Stimulated activated naive CD4-positive, alpha-beta T cell treated with Interleukin-2 at 50 U/mL for 16 hours (primary cell): ENCODE data around the gene NEDD9.

Source experiments
- DNase-seq: peaks from one replicate; lab custom pipeline; 2025; lab: John Stamatoyannopoulos, UW

The NEDD9 gene, protein sequence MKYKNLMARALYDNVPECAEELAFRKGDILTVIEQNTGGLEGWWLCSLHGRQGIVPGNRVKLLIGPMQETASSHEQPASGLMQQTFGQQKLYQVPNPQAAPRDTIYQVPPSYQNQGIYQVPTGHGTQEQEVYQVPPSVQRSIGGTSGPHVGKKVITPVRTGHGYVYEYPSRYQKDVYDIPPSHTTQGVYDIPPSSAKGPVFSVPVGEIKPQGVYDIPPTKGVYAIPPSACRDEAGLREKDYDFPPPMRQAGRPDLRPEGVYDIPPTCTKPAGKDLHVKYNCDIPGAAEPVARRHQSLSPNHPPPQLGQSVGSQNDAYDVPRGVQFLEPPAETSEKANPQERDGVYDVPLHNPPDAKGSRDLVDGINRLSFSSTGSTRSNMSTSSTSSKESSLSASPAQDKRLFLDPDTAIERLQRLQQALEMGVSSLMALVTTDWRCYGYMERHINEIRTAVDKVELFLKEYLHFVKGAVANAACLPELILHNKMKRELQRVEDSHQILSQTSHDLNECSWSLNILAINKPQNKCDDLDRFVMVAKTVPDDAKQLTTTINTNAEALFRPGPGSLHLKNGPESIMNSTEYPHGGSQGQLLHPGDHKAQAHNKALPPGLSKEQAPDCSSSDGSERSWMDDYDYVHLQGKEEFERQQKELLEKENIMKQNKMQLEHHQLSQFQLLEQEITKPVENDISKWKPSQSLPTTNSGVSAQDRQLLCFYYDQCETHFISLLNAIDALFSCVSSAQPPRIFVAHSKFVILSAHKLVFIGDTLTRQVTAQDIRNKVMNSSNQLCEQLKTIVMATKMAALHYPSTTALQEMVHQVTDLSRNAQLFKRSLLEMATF

GRCh38 chr6:11232193-11232769 is at the start of gene NEDD9:
TSS of gene NEDD9 (minus strand) at chr6:11232668. CDS start at chr6:11232515, 153 bp downstream.
- peak; percentile 96 for DNase-seq

GRCh38 chr6:11282245-11282644 is 49.8 kb upstream of the NEDD9 start:
- DNase-seq: no peak

- no peak for DNase-seq
These were observed 47.9 kb upstream of the NEDD9 start for GRCh38 chr6:11280394-11280793.

DNA sequence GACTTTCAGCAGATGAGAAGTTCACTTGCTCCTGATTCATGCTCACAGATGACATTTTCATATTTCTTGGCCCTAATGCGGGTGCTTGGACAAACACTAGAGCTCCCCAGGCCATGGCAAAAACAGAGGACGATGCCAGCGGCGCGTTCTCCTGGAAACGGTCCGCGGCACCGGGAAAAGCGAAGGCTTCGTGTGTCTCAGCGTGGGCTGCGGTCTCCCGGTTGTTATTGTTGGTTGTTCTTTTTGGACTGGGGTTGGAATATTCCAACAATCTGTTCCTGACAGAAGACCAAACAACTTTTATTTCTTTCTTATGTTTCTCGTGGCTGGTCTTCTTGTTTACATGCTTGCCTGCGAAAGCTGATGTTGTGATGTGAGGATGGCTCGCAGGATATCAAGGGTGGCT is 46.8 kb upstream of the NEDD9 start:
- DNase-seq: no peak

DNA sequence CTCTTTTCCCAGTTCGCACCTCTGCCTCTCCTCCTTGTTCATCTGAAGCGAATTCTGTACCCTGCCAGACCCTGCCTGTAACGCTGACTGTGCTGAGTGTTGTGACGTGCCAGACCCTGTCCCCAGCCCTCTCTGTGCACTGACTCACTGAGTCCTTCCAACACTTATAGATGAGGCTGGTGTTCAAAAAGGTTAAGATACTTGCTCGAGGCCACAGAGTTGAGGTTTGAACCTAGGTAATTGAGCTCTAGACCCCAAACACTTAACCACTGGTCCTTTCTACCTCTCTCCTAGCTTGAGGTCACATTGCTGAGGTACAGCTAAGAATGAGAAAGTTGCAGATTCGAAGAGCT is 45.7 kb upstream of the NEDD9 start:
- peak; percentile 49 for DNase-seq

GRCh38 chr6:11277275-11278206 is 45.1 kb upstream of the NEDD9 start:
- DNase-seq: peak; percentile 41

DNA sequence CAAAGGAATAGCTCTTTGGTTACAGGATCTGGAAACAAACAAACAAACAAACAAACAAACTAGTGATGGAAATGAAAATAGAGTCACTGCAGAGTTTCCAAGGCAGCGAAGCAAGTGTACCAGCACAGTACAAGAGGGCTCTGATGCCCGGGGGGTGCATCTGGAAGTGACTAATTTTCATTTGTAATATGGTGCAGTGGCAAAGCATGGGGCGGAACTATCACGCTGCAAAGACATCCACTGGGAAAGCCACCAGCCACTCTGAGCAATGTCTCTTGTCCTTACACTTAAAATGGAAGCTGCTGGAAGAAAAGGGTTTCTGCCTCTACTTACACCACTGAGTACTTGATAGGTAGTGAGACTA is 44.4 kb upstream of the NEDD9 start:
- DNase-seq: no peak

DNA sequence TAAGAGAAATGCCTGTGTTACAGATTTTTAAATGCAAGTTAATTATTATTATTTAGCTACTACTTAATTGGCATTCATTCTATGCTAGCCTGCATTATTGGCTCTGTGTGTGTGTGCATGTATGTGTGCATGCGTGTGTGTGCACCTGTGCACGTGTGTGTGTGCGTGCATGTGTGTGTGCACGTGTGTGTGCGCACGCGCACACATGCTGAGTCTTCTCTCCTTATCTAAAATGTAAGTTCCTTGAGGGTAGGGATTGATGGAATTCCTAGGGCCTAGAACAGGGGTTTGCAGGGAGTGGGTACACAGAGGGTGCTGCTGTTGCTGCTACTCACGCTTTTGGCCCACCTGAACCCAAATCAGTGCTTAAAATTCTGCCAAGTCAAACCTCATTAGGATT is 43.8 kb upstream of the NEDD9 start:
- no peak for DNase-seq

GRCh38 chr6:11275598-11275997 is 43.1 kb upstream of the NEDD9 start:
- DNase-seq: peak; percentile 30

DNA sequence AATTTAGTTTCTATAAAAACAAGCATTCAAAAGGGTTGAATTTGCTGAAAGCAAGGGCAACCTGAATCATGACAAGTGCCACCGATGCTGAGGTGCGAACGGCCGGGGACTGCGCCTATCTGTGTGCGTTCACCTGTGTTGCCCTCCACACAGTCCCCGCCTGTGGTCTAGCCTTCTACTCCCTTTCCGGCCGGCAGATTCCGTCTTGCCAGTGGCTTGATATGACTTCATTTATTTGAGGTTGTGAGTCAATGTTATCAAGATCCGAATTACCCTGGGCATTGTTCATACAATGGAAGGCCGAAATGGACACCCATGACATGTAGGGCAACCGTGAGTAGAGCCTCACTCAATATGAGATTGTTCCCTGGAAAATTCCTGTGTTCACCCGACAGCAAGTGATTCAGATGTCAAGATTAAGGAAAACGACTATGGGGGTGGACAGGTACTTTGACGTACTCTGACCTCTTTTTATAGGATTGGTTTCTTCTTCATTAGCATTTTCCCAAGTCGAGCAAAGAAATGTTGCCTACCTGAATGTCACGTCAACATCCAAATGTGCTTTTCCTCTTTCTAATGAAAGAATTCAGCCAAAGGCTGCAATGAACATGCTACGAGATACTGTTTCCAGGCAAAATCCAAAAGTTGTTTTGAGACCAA is 41.1 kb upstream of the NEDD9 start:
- DNase-seq: no peak

DNA sequence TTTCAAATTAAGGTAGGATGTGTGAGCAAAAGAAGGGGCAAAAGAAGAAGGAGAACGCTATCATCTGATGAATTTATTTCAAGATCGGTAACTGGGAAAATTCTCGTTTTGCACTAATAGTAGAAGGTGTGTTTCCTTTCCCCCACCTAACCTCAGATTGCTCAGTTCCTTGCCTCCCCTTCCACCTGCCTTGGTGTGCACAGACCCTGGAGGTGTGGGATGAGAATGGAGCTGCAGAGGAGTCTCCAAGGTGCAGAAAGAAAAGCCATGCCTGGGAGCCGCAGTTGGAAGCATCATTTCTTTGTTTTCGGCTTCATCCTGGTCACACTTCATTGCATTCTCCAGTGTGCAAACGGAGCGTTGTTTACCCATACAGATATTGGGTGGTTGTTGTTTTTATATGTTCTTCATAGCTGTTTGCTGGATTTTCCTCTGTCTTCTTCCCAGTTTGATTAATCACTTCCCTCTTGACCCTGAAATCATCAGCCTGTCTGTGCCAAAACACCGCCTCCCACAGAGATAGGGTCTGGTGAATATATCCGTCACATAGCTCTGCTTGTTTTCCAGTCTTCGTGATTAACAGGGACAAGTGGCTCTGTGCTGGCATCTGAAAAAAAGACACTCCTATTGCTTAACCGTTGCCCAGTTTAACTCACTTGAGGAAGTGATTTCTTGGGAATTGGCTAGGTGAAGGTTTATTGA is 40.2 kb upstream of the NEDD9 start:
- DNase-seq: no peak

DNA sequence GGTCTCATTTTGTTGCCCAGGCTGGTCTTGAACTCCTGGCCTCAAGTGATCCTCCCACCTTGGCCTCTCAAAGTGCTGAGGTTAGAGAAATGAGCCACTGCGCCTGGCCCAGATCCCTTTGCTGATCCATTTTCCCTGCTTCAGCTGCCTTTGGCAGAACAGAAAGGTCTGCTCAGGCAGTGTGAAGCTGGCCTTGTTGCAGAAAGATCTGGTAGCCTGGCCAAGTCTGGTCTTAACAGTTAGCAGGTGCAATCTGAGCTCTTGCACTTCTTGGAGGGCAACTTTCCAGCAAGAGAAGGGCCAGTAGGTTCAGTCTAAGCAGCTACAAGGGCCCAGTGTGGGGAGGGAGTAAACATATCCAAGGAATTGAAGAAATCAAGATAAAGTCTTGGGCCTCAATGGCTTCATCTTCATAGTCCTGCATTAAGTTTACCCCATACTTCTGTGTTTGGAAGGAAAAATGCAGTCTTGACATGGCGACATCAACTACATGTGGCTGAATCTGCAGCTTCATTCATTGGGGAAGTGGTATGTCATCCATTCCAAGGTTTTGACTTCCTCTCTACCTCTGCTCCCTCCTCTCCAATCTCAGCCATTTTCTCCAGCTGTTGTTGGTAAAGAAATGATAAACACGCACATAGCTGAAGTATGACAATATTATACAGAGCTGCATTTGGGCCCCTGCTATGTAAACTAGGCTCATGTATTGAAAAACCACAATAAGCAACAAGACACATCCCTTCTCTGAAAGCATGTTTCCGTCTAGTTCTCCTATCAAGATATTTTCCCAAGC is 39.0 kb upstream of the NEDD9 start:
- DNase-seq: no peak

DNA sequence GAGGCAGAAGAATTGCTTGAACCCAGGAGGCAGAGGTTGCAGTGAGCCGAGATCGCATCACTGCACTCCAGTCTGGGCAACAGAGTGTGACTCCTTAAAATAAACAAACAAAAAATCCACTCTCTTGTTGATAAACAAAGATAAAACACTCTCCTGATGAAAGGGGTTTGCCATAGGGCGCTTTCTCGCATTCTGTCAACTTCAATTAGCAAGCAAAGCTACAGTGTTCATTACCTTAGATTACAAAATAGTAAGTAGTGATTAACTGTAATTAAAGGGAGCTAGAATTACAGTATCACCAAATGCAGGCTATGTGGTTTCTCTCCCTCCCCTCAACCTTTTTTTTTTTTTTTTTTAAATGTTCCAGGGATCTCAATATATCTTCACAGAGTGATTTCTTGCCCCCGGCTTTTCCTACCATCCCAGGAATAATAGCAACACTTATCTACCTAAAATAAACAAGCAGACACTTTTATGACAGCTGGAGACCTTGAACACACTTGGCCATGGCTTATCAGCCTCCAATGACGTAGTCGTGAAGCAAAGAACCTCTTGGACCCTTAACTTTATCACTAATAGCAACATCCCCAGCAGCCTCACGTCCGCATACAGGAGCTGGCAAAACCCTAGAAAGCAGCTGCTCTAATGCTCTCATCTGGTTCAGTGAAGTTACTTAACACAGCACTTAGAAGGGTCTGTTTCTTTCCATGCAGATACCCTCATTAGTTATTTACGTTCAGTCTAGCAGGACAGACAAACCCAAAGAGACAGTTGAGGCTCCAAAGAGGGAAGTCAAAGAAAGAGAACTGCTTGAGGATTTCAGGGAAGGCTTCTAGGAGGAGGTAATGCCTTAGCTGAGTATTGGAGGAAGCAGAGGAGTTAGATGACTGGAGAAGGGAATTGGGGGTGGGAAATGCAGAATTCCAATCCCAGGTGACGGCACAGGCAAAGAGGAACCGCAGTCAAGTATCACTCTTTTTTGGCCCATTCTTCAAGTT is 37.9 kb upstream of the NEDD9 start:
- DNase-seq: no peak

GRCh38 chr6:11268978-11269377 is 36.5 kb upstream of the NEDD9 start:
- DNase-seq: no peak

DNA sequence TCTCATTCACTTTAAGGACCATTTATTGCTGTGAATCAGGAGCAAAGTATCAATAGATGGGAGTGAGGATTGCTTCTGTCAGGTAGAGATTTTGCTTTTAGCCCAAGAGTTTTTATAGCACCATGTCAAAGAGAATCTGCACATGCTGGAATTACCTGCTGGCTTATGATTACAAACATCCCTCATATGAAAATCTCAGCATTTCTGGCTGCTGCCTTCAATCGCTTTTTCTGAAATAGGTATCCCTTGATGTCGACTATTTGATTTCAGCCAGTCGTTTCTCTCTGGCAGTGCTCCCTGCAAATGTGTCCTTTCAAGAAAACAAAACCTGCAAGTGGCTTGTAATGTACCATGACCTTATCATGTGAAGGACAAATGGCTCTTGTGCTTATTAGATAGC is 34.5 kb upstream of the NEDD9 start:
- no peak for DNase-seq

- no peak for DNase-seq
These were observed 33.5 kb upstream of the NEDD9 start for GRCh38 chr6:11265932-11266331.

DNA sequence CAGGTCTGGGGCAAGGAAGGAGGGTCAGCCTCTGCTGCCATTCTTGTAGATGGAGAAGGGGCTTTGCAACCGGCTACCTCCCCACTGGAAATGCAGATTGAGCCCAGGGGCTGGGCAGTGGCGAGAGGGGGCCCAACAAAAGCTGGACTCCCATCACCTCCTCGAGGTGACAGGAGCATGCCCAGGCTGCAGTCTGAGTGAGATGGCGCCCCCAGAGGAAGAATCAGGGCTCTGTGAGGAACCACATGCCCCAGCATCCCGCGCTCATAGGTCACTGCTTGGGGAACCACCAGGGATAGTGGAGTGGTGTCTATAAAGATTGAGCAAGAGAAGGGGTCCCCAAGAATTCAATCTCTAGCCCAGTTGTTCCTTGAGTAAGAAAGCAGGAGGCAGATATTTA is 31.6 kb upstream of the NEDD9 start:
- no peak for DNase-seq

GRCh38 chr6:11263291-11263775 is 30.9 kb upstream of the NEDD9 start:
- no peak for DNase-seq

DNA sequence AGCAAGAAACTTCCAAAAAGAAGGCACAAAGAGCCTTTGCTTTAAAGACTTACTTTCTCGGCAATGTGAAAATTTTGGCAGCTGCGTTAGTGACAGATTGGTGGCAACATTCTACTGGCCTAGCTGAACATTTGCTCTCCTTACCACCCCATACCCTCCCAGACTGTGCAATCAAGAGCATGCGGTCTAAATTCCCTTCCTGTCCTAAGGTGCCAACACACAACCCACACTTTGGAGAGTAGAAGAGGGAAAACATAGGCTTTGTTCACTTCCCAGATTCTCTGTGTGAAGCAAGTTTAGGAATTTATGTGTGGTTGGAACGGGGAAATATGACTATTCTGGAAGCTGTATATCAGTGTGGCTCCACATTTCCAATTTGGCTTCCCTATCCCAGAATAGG is 29.8 kb upstream of the NEDD9 start:
- DNase-seq: no peak
